Breast epithelium (tissue), 4 donors: ENCODE results near the gene BRD2. TPM values are rescaled to one million over a fixed set of nuclear protein-coding genes. Genes with fewer than 3 reads are reported as not detected.
A peak's percentile ranks its signal among the peaks of the same experiment; 100 is the strongest.

ENCODE experiments used
- DNase-seq, 2 donors: peaks; one replicate each; pipeline ENCODE4 v3.0.0-alpha.2; 2019; ENCODE audit warnings: low spot score in 2 of 2
- H3K27ac ChIP-seq, 2 donors: fragments of 200-600 bp; sonication (generic) in 1 of 2; one replicate each; pipeline ENCODE4 v1.5.1; 2016 to 2019; ENCODE audit warnings: mild to moderate bottlenecking in 1 of 2
- H3K27me3 ChIP-seq, 2 donors: fragments of 200-600 bp; sonication (generic) in 1 of 2; one replicate each; pipeline versions ENCODE4 v1.5.1 to v1.6.0; 2017 to 2019; ENCODE audit warnings: control low read depth in 1 of 2, mild to moderate bottlenecking in 1 of 2
- H3K36me3 ChIP-seq: fragments of 200-600 bp; one replicate; pipeline ENCODE4 v1.5.1; 2019
- H3K4me1 ChIP-seq, 2 donors: fragments of 200-600 bp; sonication (generic); one replicate each; pipeline ENCODE4 v1.5.1; 2016 to 2019; ENCODE audit warnings: control low read depth in 1 of 2
- H3K4me3 ChIP-seq, 3 donors: fragments of 200-600 bp; sonication (generic); 1 replicate in 2 of 3; 2 replicates in 1 of 3; pipeline ENCODE4 v1.5.1; 2016 to 2019; ENCODE audit warnings: mild to moderate bottlenecking in 3 of 3, moderate library complexity in 2 of 3
- H3K9me3 ChIP-seq, 2 donors: fragments of 200-600 bp; sonication (generic) in 1 of 2; one replicate each; pipeline ENCODE4 v1.5.1; 2016 to 2019; ENCODE audit warnings: control low read depth in 1 of 2
- POLR2A ChIP-seq: fragments of 450-650 bp; IDR thresholded peaks from one replicate; pipeline ENCODE4 v1.6.1; 2016; ENCODE audit warnings: antibody characterized with exemption, mild to moderate bottlenecking, moderate library complexity
- POLR2AphosphoS5 ChIP-seq, 3 donors: sonication (generic); formaldehyde crosslinking; IDR thresholded peaks; one replicate each; pipeline ENCODE4 v1.6.1; 2017; ENCODE audit warnings: antibody characterized with exemption in 3 of 3
- intact Hi-C: fragments of 100-400 bp; cut with DNase I; formaldehyde crosslinking; loops from one replicate; pipeline ENCODE4 v1.15.1; 2023; ENCODE audit warnings: low total_unique reads
- total RNA-seq, 3 donors: library from RNA; depleted of rRNA; stranded (reverse); fragments of >200 nt; gene quantifications; one replicate each; pipeline ENCODE4 v1.1.0, GENCODE V29; 2016
- TF ChIP-seq, protein P1 (sequence below), 3 donors: fragments of 450-650 bp; IDR thresholded peaks; one replicate each; pipeline ENCODE4 v1.5.1; 2016 to 2017; ENCODE audit warnings: antibody characterized with exemption in 3 of 3, mild to moderate bottlenecking in 3 of 3, moderate library complexity in 3 of 3

The BRD2 gene
- total RNA-seq, 3 donors from 2014 or later: 111 to 159 (median 122) TPM

DNA sequence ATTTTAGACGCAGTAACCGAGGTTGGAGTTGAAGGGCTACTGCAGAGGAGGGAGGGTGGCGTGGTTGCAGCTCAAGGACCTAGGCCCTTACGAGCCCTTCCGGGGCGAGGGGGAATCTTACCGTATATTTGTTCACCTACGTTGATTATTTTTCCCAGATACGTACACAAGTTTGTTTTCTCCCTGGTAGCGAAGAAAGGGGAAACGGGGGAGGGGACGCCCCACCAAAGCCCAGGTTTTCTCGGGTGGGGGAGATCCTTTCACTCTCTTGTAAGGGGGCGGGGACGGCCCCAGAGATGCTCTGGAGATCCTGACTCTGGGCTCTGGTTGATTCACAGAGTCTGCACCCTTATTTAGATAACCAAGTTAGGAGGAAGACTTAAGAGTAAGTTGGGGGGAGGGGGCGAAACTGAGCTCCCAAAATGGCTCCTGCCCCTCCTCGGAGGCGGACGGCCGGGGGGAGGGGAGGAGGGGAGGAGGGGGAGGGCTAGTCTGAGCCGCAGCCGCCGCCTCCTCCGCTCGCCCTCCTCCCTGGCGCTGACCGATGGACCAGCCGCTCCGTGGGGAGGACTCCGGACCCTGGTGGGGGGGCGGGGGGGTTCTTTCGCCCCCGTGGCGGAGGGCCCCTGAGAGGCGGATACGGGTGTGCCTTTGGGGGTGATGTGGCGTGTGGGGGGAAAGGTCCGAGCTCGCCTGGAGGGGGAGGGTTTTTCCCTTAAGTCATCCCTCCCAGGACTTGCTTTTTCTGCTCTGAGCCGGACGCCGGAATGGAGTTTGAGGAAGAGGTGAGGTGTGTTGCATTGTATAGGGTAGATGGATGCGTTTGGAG, 2.2 kb downstream of the BRD2 start:
- TF ChIP-seq, protein P1, sequence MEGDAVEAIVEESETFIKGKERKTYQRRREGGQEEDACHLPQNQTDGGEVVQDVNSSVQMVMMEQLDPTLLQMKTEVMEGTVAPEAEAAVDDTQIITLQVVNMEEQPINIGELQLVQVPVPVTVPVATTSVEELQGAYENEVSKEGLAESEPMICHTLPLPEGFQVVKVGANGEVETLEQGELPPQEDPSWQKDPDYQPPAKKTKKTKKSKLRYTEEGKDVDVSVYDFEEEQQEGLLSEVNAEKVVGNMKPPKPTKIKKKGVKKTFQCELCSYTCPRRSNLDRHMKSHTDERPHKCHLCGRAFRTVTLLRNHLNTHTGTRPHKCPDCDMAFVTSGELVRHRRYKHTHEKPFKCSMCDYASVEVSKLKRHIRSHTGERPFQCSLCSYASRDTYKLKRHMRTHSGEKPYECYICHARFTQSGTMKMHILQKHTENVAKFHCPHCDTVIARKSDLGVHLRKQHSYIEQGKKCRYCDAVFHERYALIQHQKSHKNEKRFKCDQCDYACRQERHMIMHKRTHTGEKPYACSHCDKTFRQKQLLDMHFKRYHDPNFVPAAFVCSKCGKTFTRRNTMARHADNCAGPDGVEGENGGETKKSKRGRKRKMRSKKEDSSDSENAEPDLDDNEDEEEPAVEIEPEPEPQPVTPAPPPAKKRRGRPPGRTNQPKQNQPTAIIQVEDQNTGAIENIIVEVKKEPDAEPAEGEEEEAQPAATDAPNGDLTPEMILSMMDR (IDR thresholded peaks at IDR 0.05): no peak
- TF ChIP-seq POLR2AphosphoS5 (IDR thresholded peaks at IDR 0.05) (peak in 1 of 3 donors; percentile 8), POLR2A (no peak)
- peak; percentile 88 to 89 for DNase-seq
- Histone ChIP-seq H3K9me3 (no peaks in the 10 kb centered on the region), H3K4me1 (peaks cover 5 to 7% of the 10 kb centered on the region in 2 donors), H3K36me3 (no peaks in the 10 kb centered on the region), H3K4me3 (peak overlapping the region; percentile 84 to 91 (median 85)), H3K27ac (peak overlapping the region; percentile 96 to 100), H3K27me3 (no peaks in the 10 kb centered on the region)
- intact Hi-C loops: no loop called here

GRCh38 chr6:32971242-32971580, 2.8 kb downstream of the BRD2 start:
- intact Hi-C loops: no loop called here
- TF ChIP-seq, protein P1 (IDR thresholded peaks at IDR 0.05): peak in 1 of 3 donors; percentile 15
- TF ChIP-seq POLR2A: no peak

GRCh38 chr6:32971581-32972352, 3.4 kb downstream of the BRD2 start:
- peaks cover 5 to 14% of the 10 kb centered on the region in 2 donors for H3K4me1 ChIP-seq
- peaks cover under 1% of the 10 kb centered on the region for H3K36me3 ChIP-seq
- H3K27ac ChIP-seq: peak overlapping the region; percentile 96 to 100
- H3K9me3 ChIP-seq: no peaks in the 10 kb centered on the region
- peak; percentile 99 to 100 for DNase-seq
- H3K4me3 ChIP-seq: peak overlapping the region; percentile 84 to 91 (median 85)
- intact Hi-C loops: no loop called here
- H3K27me3 ChIP-seq: no peaks in the 10 kb centered on the region
- peak; percentile 99 to 100 (median 99) for TF ChIP-seq POLR2AphosphoS5 (IDR thresholded peaks at IDR 0.05)
- peak; percentile 99 for TF ChIP-seq POLR2A
- TF ChIP-seq, protein P1 (IDR thresholded peaks at IDR 0.05): peak in 1 of 3 donors; percentile 35

More at GRCh38 chr6:32971242-32971580, 2.8 kb downstream of the BRD2 start:
- Histone ChIP-seq H3K9me3 (no peaks in the 10 kb centered on the region), H3K36me3 (no peaks in the 10 kb centered on the region), H3K4me1 (peaks cover 5 to 8% of the 10 kb centered on the region in 2 donors), H3K27me3 (no peaks in the 10 kb centered on the region), H3K27ac (peak overlapping the region; percentile 96 to 100), H3K4me3 (peak overlapping the region; percentile 84 to 91 (median 85))
- DNase-seq: no peak

DNA sequence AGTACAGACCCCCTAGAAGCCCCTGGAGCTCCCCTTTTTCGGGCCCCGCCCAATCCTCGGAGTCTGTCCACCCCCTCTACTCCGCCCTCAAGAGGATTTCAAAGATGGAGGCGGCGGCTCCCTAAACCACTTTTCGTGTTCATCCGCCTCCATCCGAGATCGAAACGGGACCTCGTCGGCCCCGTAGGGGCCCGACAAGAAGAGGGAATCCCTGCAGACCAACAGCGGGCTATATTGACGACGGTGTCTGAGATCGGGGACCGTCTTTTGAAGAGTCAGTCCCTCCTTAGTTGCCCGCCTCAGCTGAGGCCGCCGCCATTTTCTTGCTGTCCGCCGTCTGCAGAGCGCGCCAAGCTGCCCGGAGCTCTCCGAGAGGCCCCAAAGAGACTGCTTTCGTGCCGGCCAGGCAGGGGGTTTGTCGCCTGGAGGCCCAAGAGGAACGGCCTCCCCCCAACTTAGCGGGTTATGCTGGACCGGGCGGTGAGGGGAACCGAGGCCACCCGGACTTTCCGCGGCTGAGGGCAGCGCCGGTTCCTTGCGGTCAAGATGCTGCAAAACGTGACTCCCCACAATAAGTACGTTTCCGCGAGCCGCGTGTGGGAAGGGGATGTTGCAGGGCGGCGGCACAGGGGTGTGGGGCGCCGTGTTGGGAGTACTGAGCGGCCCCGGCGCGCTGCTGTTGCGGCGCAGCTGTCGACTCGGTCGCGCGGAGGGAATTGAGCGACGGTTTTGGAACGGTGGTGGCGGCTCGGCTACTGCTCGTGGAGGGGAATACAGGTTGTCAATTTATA, 4.2 kb downstream of the BRD2 start:
- Histone ChIP-seq H3K27ac (peak overlapping the region; percentile 96 to 100), H3K9me3 (no peaks in the 10 kb centered on the region), H3K4me1 (peaks cover 5 to 17% of the 10 kb centered on the region in 2 donors), H3K36me3 (peaks cover 8% of the 10 kb centered on the region), H3K4me3 (peak overlapping the region; percentile 84 to 91 (median 85)), H3K27me3 (no peaks in the 10 kb centered on the region)
- TF ChIP-seq POLR2A (no peak), POLR2AphosphoS5 (IDR thresholded peaks at IDR 0.05) (peak in 1 of 3 donors; percentile 22)
- intact Hi-C loops: no loop called here
- no peak for DNase-seq
